K562 (cell line): ENCODE results near the gene COL25A1. TPM values are rescaled to one million over a fixed set of nuclear protein-coding genes. Genes with fewer than 3 reads are reported as not detected.

Experiments
- C11orf30 ChIP-seq: fragments of 450-650 bp; IDR thresholded peaks from 2 replicates; pipeline ENCODE4 v1.6.1; 2016; ENCODE audit warnings: low read depth, mild to moderate bottlenecking
- ELF4 ChIP-seq: fragments of 450-650 bp; formaldehyde crosslinking; IDR thresholded peaks from 2 replicates; pipeline ENCODE4 v1.4.0; 2022; ENCODE audit warnings: missing genetic modification characterization
- HMG20B ChIP-seq: fragments of 250-450 bp; sonication (Bioruptor Pico); IDR thresholded peaks from 2 replicates; pipeline ENCODE4 v1.5.0; 2021; ENCODE audit warnings: mild to moderate bottlenecking
- MED1 ChIP-seq: sonication (generic); formaldehyde crosslinking; IDR thresholded peaks from 2 replicates; pipeline ENCODE4 v1.8.1; 2023; ENCODE audit warnings: missing genetic modification reagents, borderline replicate concordance
- MTA3 ChIP-seq: fragments of 450-650 bp; formaldehyde crosslinking; IDR thresholded peaks from 2 replicates; pipeline ENCODE4 v1.6.1; 2017; ENCODE audit warnings: mild to moderate bottlenecking, borderline replicate concordance
- NRF1 ChIP-seq, 2 experiments: fragments of 450-650 bp; IDR thresholded peaks in 1 of 2; conservative IDR thresholded peaks in 1 of 2; 2 replicates each; pipeline ENCODE4 v1.6.1; 2014; ENCODE audit warnings: mild to moderate bottlenecking in 2 of 2
- POLR2G ChIP-seq: fragments of 200-400 bp; formaldehyde crosslinking; IDR thresholded peaks from 2 replicates; pipeline ENCODE4 v1.6.1; 2017; ENCODE audit warnings: low read depth, mild to moderate bottlenecking, antibody characterized with exemption, low read length, moderate library complexity
- ZKSCAN8 ChIP-seq: fragments of 200-800 bp; sonication (Bioruptor generic); IDR thresholded peaks from 2 replicates; pipeline ENCODE4 v1.6.1; 2016; ENCODE audit warnings: missing genetic modification characterization, missing compliant biosample characterization
- ZNF232 ChIP-seq: sonication (generic); formaldehyde crosslinking; IDR thresholded peaks from 2 replicates; pipeline ENCODE4 v1.8.0; 2022; ENCODE audit warnings: mild to moderate bottlenecking, missing genetic modification reagents
- ZNF507 ChIP-seq: conservative IDR thresholded peaks from 2 replicates; pipeline ENCODE4 v1.6.1; 2017; ENCODE audit warnings: missing genetic modification characterization, missing compliant biosample characterization
- polyA plus RNA-seq, 8 experiments: library from polyadenylated mRNA; depleted of rRNA in 4 of 8; stranded (reverse) in 5 of 8; unstranded in 3 of 8; fragments of >200 nt; fragmentation: Nextera tagmentation in 2 of 8; fragmentation: Illumina TruSeq in 1 of 8; extraction: Ambion mirVana in 2 of 8; extraction: Trizol in 1 of 8; gene quantifications; 2 replicates each; pipeline versions ENCODE4 v1.2.1 to v1.2.3, GENCODE V29; 2011 to 2014; ENCODE audit warnings: inconsistent platforms in 1 of 8, missing spikeins in 1 of 8
- total RNA-seq, 7 experiments: library from RNA; depleted of rRNA in 6 of 7; stranded (reverse); fragments of >200 nt in 6 of 7; fragmentation: Illumina TruSeq in 2 of 7; extraction: Trizol in 2 of 7; gene quantifications; 2 replicates each; pipeline versions ENCODE4 v1.2.1 to v1.2.3, GENCODE V29; 2011 to 2021; ENCODE audit warnings: low replicate concordance in 1 of 7
- TF ChIP-seq, protein P1 (sequence below), 2 experiments: fragments of 450-650 bp; IDR thresholded peaks; 2 replicates each; pipeline ENCODE4 v1.6.1; 2018; ENCODE audit warnings: mild to moderate bottlenecking in 2 of 2, low read depth in 1 of 2; ENCODE audit not compliant: partially characterized antibody in 2 of 2
- TF ChIP-seq, protein P2 (sequence below), 2 experiments: fragments of 450-650 bp; IDR thresholded peaks; 2 replicates each; pipeline ENCODE4 v1.6.1; 2016; ENCODE audit warnings: mild to moderate bottlenecking in 2 of 2, borderline replicate concordance in 1 of 2, low read depth in 1 of 2, moderate library complexity in 1 of 2
- TF ChIP-seq, protein P3 (sequence below): sonication (generic); IDR thresholded peaks from 2 replicates; pipeline ENCODE4 v1.6.1; 2016

The COL25A1 gene
- total and polyA plus RNA-seq, 9 of the 15 experiments (the other 6 are each of a cell fraction or from before 2014, with no cell fraction given), result 0.03 to 0.62 (median 0.27) TPM

- TF ChIP-seq ELF4 (CRISPR knock-in tag) (no peak), ZNF507 (no peak), NRF1 (conservative IDR thresholded peaks at IDR 0.05 in 1 of 2, IDR thresholded peaks at IDR 0.05 in 1 of 2) (no peak), HMG20B (CRISPR knock-in tag) (no peak), ZKSCAN8 (no peak), MED1 (CRISPR knock-in tag) (no peak), ZNF232 (no peak), MTA3 (no peak), C11orf30 (no peak), POLR2G (no peak)
- TF ChIP-seq, protein P1, sequence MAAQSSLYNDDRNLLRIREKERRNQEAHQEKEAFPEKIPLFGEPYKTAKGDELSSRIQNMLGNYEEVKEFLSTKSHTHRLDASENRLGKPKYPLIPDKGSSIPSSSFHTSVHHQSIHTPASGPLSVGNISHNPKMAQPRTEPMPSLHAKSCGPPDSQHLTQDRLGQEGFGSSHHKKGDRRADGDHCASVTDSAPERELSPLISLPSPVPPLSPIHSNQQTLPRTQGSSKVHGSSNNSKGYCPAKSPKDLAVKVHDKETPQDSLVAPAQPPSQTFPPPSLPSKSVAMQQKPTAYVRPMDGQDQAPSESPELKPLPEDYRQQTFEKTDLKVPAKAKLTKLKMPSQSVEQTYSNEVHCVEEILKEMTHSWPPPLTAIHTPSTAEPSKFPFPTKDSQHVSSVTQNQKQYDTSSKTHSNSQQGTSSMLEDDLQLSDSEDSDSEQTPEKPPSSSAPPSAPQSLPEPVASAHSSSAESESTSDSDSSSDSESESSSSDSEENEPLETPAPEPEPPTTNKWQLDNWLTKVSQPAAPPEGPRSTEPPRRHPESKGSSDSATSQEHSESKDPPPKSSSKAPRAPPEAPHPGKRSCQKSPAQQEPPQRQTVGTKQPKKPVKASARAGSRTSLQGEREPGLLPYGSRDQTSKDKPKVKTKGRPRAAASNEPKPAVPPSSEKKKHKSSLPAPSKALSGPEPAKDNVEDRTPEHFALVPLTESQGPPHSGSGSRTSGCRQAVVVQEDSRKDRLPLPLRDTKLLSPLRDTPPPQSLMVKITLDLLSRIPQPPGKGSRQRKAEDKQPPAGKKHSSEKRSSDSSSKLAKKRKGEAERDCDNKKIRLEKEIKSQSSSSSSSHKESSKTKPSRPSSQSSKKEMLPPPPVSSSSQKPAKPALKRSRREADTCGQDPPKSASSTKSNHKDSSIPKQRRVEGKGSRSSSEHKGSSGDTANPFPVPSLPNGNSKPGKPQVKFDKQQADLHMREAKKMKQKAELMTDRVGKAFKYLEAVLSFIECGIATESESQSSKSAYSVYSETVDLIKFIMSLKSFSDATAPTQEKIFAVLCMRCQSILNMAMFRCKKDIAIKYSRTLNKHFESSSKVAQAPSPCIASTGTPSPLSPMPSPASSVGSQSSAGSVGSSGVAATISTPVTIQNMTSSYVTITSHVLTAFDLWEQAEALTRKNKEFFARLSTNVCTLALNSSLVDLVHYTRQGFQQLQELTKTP (IDR thresholded peaks at IDR 0.05; ENCODE audit: low read depth in 1 of 2, partially characterized antibody in 2 of 2), result no peak
- TF ChIP-seq, protein P2, sequence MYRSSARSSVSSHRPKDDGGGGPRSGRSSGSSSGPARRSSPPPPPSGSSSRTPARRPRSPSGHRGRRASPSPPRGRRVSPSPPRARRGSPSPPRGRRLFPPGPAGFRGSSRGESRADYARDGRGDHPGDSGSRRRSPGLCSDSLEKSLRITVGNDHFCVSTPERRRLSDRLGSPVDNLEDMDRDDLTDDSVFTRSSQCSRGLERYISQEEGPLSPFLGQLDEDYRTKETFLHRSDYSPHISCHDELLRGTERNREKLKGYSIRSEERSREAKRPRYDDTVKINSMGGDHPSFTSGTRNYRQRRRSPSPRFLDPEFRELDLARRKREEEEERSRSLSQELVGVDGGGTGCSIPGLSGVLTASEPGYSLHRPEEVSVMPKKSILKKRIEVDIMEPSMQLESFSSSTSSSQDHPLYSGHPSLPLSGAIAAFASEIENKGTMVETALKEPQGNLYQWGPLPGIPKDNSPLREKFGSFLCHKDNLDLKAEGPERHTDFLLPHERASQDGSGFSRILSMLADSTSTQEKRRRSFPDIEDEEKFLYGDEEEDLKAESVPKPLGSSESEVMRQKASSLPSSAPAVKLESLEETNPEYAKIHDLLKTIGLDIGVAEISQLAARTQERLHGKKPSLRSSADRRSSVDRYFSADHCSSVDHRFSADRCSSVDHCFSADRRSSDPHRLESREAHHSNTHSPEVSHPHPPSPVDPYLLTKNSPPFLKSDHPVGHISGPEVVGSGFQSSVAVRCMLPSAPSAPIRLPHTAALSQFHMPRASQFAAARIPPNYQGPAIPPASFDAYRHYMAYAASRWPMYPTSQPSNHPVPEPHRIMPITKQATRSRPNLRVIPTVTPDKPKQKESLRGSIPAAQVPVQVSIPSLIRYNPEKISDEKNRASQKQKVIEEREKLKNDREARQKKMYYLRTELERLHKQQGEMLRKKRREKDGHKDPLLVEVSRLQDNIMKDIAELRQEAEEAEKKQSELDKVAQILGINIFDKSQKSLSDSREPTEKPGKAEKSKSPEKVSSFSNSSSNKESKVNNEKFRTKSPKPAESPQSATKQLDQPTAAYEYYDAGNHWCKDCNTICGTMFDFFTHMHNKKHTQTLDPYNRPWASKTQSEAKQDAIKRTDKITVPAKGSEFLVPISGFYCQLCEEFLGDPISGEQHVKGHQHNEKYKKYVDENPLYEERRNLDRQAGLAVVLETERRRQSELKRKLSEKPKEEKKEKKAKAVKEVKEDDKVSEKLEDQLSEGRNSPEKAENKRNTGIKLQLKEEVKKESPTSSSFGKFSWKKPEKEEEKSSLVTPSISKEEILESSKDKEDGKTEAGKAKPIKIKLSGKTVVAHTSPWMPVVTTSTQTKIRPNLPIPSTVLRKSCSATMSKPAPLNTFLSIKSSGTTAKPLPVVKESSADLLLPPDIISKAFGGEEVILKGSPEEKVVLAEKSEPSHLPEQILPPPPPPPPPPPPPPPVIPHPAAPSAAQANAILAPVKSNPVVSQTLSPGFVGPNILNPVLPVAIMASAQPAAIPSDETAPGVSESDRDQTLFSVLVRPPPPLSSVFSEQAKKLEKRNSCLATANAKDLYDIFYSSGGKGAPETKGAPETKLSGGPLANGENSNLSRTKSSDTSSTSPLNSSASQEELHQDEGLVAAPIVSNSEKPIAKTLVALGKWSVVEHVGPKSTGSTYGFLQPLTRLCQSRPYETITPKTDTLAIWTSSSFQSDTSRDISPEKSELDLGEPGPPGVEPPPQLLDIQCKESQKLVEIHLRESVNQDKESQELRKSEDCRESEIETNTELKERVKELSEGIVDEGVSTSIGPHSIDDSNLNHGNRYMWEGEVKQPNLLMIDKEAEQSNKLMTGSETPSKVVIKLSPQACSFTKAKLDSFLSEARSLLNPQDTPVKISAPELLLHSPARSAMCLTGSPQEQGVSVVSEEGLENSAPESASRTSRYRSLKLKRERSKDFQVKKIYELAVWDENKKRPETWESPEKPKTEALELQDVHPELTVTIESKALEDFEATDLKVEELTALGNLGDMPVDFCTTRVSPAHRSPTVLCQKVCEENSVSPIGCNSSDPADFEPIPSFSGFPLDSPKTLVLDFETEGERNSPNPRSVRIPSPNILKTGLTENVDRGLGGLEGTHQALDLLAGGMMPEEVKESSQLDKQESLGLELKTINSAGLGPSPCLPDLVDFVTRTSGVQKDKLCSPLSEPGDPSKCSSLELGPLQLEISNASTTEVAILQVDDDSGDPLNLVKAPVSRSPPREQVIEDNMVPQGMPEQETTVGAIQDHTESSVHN (IDR thresholded peaks at IDR 0.05; ENCODE audit: borderline replicate concordance in 1 of 2, low read depth in 1 of 2), result no peak
- TF ChIP-seq, protein P3, sequence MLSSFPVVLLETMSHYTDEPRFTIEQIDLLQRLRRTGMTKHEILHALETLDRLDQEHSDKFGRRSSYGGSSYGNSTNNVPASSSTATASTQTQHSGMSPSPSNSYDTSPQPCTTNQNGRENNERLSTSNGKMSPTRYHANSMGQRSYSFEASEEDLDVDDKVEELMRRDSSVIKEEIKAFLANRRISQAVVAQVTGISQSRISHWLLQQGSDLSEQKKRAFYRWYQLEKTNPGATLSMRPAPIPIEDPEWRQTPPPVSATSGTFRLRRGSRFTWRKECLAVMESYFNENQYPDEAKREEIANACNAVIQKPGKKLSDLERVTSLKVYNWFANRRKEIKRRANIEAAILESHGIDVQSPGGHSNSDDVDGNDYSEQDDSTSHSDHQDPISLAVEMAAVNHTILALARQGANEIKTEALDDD, result no peak
Measured at GRCh38 chr4:108783665-108784463, 518.6 kb downstream of the COL25A1 start (continued).
